ENCODE measurements around the gene FNDC1.
A peak's percentile ranks its signal among the peaks of the same experiment; 100 is the strongest.
"Not testable (repeated sequence)": the region's sequence is repeated elsewhere in the genome, so short reads cannot be mapped to it uniquely, and the experiment has no call there.

Gene FNDC1

GRCh38 chr6:159122453-159122852 is 46.7 kb upstream of the FNDC1 start:
- Histone ChIP-seq H4K20me1 (ENCODE audit: control insufficient read depth, insufficient read depth, low read depth, low read length) (no peaks in the 10 kb centered on the region), H3K4me2 (ENCODE audit: low read length) (peak overlapping the region; percentile 52; the same call in 1 of the 2 replicates), H3K4me1 (ENCODE audit: control insufficient read depth, low read length) (peaks cover 97% of the 10 kb centered on the region), H3K36me3 (ENCODE audit: control insufficient read depth, low read length) (no peaks in the 10 kb centered on the region), H3K27me3 (ENCODE audit: control insufficient read depth, low read length) (no peaks in the 10 kb centered on the region), H3F3A (ENCODE audit: control insufficient read depth, insufficient read depth) (peaks cover 15% of the 10 kb centered on the region), H3K79me2 (ENCODE audit: control insufficient read depth, low read length) (no peaks in the 10 kb centered on the region), H3K9me2 (replicated peaks; ENCODE audit: control insufficient read depth, low read length) (no peaks in the 10 kb centered on the region), H3K9me3 (ENCODE audit: control insufficient read depth, insufficient read depth, low read length) (no peaks in the 10 kb centered on the region), H3K27ac (ENCODE audit: low read depth, low read length) (no peak overlapping the region), H3K4me3 (ENCODE audit: low read length) (no peak overlapping the region)
- TF ChIP-seq, protein P1, sequence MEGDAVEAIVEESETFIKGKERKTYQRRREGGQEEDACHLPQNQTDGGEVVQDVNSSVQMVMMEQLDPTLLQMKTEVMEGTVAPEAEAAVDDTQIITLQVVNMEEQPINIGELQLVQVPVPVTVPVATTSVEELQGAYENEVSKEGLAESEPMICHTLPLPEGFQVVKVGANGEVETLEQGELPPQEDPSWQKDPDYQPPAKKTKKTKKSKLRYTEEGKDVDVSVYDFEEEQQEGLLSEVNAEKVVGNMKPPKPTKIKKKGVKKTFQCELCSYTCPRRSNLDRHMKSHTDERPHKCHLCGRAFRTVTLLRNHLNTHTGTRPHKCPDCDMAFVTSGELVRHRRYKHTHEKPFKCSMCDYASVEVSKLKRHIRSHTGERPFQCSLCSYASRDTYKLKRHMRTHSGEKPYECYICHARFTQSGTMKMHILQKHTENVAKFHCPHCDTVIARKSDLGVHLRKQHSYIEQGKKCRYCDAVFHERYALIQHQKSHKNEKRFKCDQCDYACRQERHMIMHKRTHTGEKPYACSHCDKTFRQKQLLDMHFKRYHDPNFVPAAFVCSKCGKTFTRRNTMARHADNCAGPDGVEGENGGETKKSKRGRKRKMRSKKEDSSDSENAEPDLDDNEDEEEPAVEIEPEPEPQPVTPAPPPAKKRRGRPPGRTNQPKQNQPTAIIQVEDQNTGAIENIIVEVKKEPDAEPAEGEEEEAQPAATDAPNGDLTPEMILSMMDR (IDR thresholded peaks at IDR 0.05; ENCODE audit: low read depth, low read length, poor library complexity, severe bottlenecking) = no peak
- no peak for TF ChIP-seq EZH2phosphoT487 (IDR thresholded peaks at IDR 0.05; ENCODE audit: borderline replicate concordance, low read length)

- H3K4me1 ChIP-seq (ENCODE audit: control insufficient read depth, low read length) = peaks cover 97% of the 10 kb centered on the region
- H3K4me3 ChIP-seq (ENCODE audit: low read length); H4K20me1 ChIP-seq (ENCODE audit: control insufficient read depth, insufficient read depth, low read depth, low read length); H3K27me3 ChIP-seq (ENCODE audit: control insufficient read depth, low read length); H3K9me3 ChIP-seq (ENCODE audit: control insufficient read depth, insufficient read depth, low read length); H3K27ac ChIP-seq (ENCODE audit: low read depth, low read length); H3K9me2 ChIP-seq (replicated peaks; ENCODE audit: control insufficient read depth, low read length); H3K36me3 ChIP-seq (ENCODE audit: control insufficient read depth, low read length); H3K4me2 ChIP-seq (ENCODE audit: low read length); H3K79me2 ChIP-seq (ENCODE audit: control insufficient read depth, low read length): not testable (repeated sequence)
- H3F3A ChIP-seq (ENCODE audit: control insufficient read depth, insufficient read depth) = peaks cover 20% of the 10 kb centered on the region
Measured at GRCh38 chr6:159123831-159124230, 45.4 kb upstream of the FNDC1 start.

DNA sequence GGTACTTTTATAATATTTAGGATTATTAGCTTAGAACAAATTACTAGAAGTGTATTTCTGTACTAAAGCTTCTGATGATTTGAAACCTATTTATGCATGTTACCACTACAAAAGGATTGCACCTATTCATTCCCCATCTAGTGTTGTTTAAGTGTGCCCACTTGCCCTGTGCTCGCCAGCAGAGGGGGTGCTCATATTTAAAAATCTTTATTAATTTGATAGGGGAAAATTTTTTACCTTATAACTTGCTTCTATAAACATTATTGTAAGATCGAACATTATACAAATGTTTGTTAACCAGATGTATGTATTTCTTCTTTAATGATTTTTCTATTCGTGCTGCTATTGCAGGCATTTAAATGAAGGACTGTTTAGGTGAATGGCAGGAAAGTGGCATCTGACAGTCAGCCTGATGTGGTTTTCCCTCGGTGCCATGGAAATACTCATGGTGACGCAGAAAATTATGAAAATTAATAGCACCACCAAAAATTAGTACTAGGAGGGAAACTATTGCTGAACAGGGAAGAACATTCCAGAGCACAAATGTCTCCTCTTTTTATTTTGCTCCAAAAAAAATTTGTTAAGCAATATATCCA is 44.1 kb upstream of the FNDC1 start:
- no peak for TF ChIP-seq EZH2phosphoT487 (IDR thresholded peaks at IDR 0.05; ENCODE audit: borderline replicate concordance, low read length)
- TF ChIP-seq, protein P1 (IDR thresholded peaks at IDR 0.05; ENCODE audit: low read depth, low read length, poor library complexity, severe bottlenecking) = peak; percentile 71
- H3K27me3 ChIP-seq (ENCODE audit: control insufficient read depth, low read length) = no peaks in the 10 kb centered on the region

DNA sequence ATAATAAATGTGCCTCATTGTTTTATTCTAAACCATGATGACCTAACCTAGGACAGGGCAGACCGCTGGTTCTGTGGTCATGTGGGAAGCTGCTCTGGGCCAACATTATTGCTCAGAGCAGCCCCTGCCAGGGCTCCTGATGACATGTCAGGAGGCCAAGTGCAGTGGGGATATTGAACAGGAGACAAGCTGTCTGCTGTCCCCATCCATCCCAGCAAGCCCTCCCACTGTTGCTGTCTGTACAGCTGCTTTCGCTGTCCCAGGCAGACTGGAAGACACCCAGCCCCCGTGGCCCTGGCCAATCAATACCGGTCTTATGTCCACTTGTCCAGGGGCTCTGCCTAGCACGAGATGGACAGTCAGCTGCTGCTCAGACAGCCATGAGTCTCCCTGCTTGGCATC is 43.2 kb upstream of the FNDC1 start:
- no peaks in the 10 kb centered on the region for H3K9me2 ChIP-seq (replicated peaks; ENCODE audit: control insufficient read depth, low read length)
- peak overlapping the region; percentile 95 for H3K4me2 ChIP-seq (ENCODE audit: low read length)
- no peaks in the 10 kb centered on the region for H3K36me3 ChIP-seq (ENCODE audit: control insufficient read depth, low read length)
- H3F3A ChIP-seq (ENCODE audit: control insufficient read depth, insufficient read depth) = peaks cover 13% of the 10 kb centered on the region
- H3K4me1 ChIP-seq (ENCODE audit: control insufficient read depth, low read length) = peaks cover 88% of the 10 kb centered on the region
- no peak for TF ChIP-seq EZH2phosphoT487 (IDR thresholded peaks at IDR 0.05; ENCODE audit: borderline replicate concordance, low read length)
- TF ChIP-seq, protein P1 (IDR thresholded peaks at IDR 0.05; ENCODE audit: low read depth, low read length, poor library complexity, severe bottlenecking) = no peak
- H3K4me3 ChIP-seq (ENCODE audit: low read length) = peak overlapping the region; percentile 71
- H3K9me3 ChIP-seq (ENCODE audit: control insufficient read depth, insufficient read depth, low read length) = no peaks in the 10 kb centered on the region
- no peaks in the 10 kb centered on the region for H4K20me1 ChIP-seq (ENCODE audit: control insufficient read depth, insufficient read depth, low read depth, low read length)
- H3K79me2 ChIP-seq (ENCODE audit: control insufficient read depth, low read length) = no peaks in the 10 kb centered on the region
- H3K27ac ChIP-seq (ENCODE audit: low read depth, low read length) = peak overlapping the region; percentile 86
- H3K27me3 ChIP-seq (ENCODE audit: control insufficient read depth, low read length) = no peaks in the 10 kb centered on the region

More for the DNA sequence above, 44.1 kb upstream of the FNDC1 start:
- no peaks in the 10 kb centered on the region for H3K36me3 ChIP-seq (ENCODE audit: control insufficient read depth, low read length)
- no peaks in the 10 kb centered on the region for H3K9me3 ChIP-seq (ENCODE audit: control insufficient read depth, insufficient read depth, low read length)
- no peaks in the 10 kb centered on the region for H4K20me1 ChIP-seq (ENCODE audit: control insufficient read depth, insufficient read depth, low read depth, low read length)
- H3F3A ChIP-seq (ENCODE audit: control insufficient read depth, insufficient read depth) = peaks cover 22% of the 10 kb centered on the region
- no peaks in the 10 kb centered on the region for H3K79me2 ChIP-seq (ENCODE audit: control insufficient read depth, low read length)
- peaks cover 96% of the 10 kb centered on the region for H3K4me1 ChIP-seq (ENCODE audit: control insufficient read depth, low read length)
- peak overlapping the region; percentile 33 for H3K4me2 ChIP-seq (ENCODE audit: low read length)
- H3K4me3 ChIP-seq (ENCODE audit: low read length) = no peak overlapping the region
- H3K9me2 ChIP-seq (replicated peaks; ENCODE audit: control insufficient read depth, low read length) = no peaks in the 10 kb centered on the region
- H3K27ac ChIP-seq (ENCODE audit: low read depth, low read length) = no peak overlapping the region
